Stimulated activated CD4-positive, alpha-beta T cell treated with anti-CD3 and anti-CD28 coated beads, Interleukin-12 subunit alpha, Interleukin-12 subunit beta, amount 100 ng/mL, for 48 hours (primary cell): ENCODE measurements around the gene MEX3D.
"Not testable (repeated sequence)": the region's sequence is repeated elsewhere in the genome, so short reads cannot be mapped to it uniquely, and the experiment has no call there.

Experiments
- DNase-seq, 3 donors: peaks; one replicate each; pipeline ENCODE4 v3.0.0-alpha.2; 2020; ENCODE audit warnings: low read depth in 2 of 3, low spot score in 1 of 3

MEX3D gene

GRCh38 chr19:1540365-1540925 is 27.7 kb downstream of the MEX3D start:
- DNase-seq = no peak

GRCh38 chr19:1539749-1540148 is 28.4 kb downstream of the MEX3D start:
- not testable (repeated sequence) for DNase-seq

- DNase-seq = no peak
These were observed 29.1 kb downstream of the MEX3D start for GRCh38 chr19:1538978-1539377.

GRCh38 chr19:1535699-1536098 is 32.4 kb downstream of the MEX3D start:
- DNase-seq = not testable (repeated sequence)

- no peak for DNase-seq
These were observed 33.2 kb downstream of the MEX3D start for GRCh38 chr19:1534972-1535371.

GRCh38 chr19:1533510-1534150 is 34.5 kb downstream of the MEX3D start:
- DNase-seq = no peak

- no peak for DNase-seq
These were observed 36.1 kb downstream of the MEX3D start for GRCh38 chr19:1532003-1532402.

GRCh38 chr19:1531587-1531986 is 36.5 kb downstream of the MEX3D start:
- DNase-seq = no peak

- not testable (repeated sequence) for DNase-seq
These were observed 37.3 kb downstream of the MEX3D start for GRCh38 chr19:1530856-1531255.

- no peak for DNase-seq
These were observed 38.7 kb downstream of the MEX3D start for GRCh38 chr19:1529430-1529816.

GRCh38 chr19:1528596-1529429 is 39.3 kb downstream of the MEX3D start:
- no peak for DNase-seq

- no peak for DNase-seq
These were observed 40.3 kb downstream of the MEX3D start for GRCh38 chr19:1527650-1528309.

- no peak for DNase-seq
These were observed 41.0 kb downstream of the MEX3D start for GRCh38 chr19:1526979-1527649.

GRCh38 chr19:1526066-1526778 is 41.9 kb downstream of the MEX3D start:
- no peak for DNase-seq

GRCh38 chr19:1525343-1525742 is 42.8 kb downstream of the MEX3D start:
- DNase-seq = no peak

GRCh38 chr19:1524972-1525325 is 43.2 kb downstream of the MEX3D start:
- DNase-seq = no peak

GRCh38 chr19:1524287-1524971 is 43.7 kb downstream of the MEX3D start:
- DNase-seq = no peak

GRCh38 chr19:1523412-1524286 is 44.5 kb downstream of the MEX3D start, which contains the start of gene PLK5:
TSS of gene PLK5 (plus strand) at chr19:1524077. CDS start at chr19:1526997, 2,920 bp downstream.
- DNase-seq = no peak

GRCh38 chr19:1522838-1523237 is 45.3 kb downstream of the MEX3D start:
- no peak for DNase-seq
